SK-N-SH (cell line): ENCODE results near the gene KRTAP3-1. TPM values are rescaled to one million over a fixed set of nuclear protein-coding genes. Genes with fewer than 3 reads are reported as not detected.

ENCODE experiments used
- CTCF ChIA-PET: fragments of 300-600, 350-600 bp; formaldehyde crosslinking; extraction: SDS; loops from one replicate; lab custom pipeline; 2021; lab: Yijun Ruan, JAX
- POLR2A ChIA-PET: fragments of 350-600 bp; sonication (Branson Sonifier 250); formaldehyde crosslinking; extraction: SDS; loops from one replicate; lab custom pipeline; 2020; ENCODE audit warnings: antibody characterized with exemption, inconsistent platforms; lab: Yijun Ruan, JAX
- DNase-seq: peaks from one replicate; pipeline ENCODE4 v3.0.0; 2012
- H2AFZ ChIP-seq: fragments of 200-600 bp; sonication (generic); 2 replicates; pipeline ENCODE4 v1.8.1; 2016; ENCODE audit warnings: antibody characterized with exemption, mild to moderate bottlenecking, low read depth
- H3F3A ChIP-seq: fragments of 200-600 bp; sonication (generic); replicated peaks from 2 replicates; pipeline ENCODE3; 2016; ENCODE audit warnings: antibody characterized with exemption, mild to moderate bottlenecking; ENCODE audit not compliant: insufficient read depth
- H3K27ac ChIP-seq, 2 experiments: fragments of 200-500 bp in 1 of 2; fragments of 200-600 bp in 1 of 2; sonication (Bioruptor generic) in 1 of 2; sonication (generic), shearing (Covaris generic) in 1 of 2; 2 replicates each; pipeline versions ENCODE4 v1.5.1 to v1.6.1; 2014 to 2016; ENCODE audit warnings: low read depth in 2 of 2, inconsistent platforms in 1 of 2, low read length in 1 of 2, mild to moderate bottlenecking in 1 of 2, mixed read lengths in 1 of 2
- H3K27me3 ChIP-seq: fragments of 200-600 bp; sonication (generic), shearing (Covaris generic); 2 replicates; pipeline ENCODE4 v1.6.1; 2016; ENCODE audit warnings: mixed run types; ENCODE audit not compliant: insufficient read depth
- H3K36me3 ChIP-seq, 2 experiments: fragments of 200-500 bp in 1 of 2; fragments of 200-600 bp in 1 of 2; sonication (Bioruptor generic) in 1 of 2; sonication (generic) in 1 of 2; replicated peaks in 1 of 2; 2 replicates each; pipeline versions ENCODE3 to v1.5.1; 2014 to 2016; ENCODE audit warnings: low read length in 1 of 2, mild to moderate bottlenecking in 1 of 2; ENCODE audit not compliant: insufficient read depth in 2 of 2, control insufficient read depth in 1 of 2
- H3K4me1 ChIP-seq, 2 experiments: fragments of 200-500 bp in 1 of 2; fragments of 200-600 bp in 1 of 2; sonication (Bioruptor generic) in 1 of 2; sonication (generic), shearing (Covaris generic) in 1 of 2; 2 replicates each; pipeline versions ENCODE4 v1.5.1 to v1.6.1; 2014 to 2016; ENCODE audit warnings: low read depth in 1 of 2, low read length in 1 of 2, mixed run types in 1 of 2; ENCODE audit not compliant: insufficient read depth in 2 of 2, control insufficient read depth in 1 of 2
- H3K4me2 ChIP-seq: fragments of 200-600 bp; sonication (generic), shearing (Covaris generic); 2 replicates; pipeline ENCODE4 v1.6.1; 2017; ENCODE audit warnings: mixed run types
- H3K4me3 ChIP-seq, 2 experiments: fragments of 200-500 bp in 1 of 2; fragments of 200-600 bp in 1 of 2; sonication (Bioruptor generic) in 1 of 2; sonication (generic), shearing (Covaris generic) in 1 of 2; 2 replicates each; pipeline versions ENCODE4 v1.5.1 to v1.8.1; 2014 to 2016; ENCODE audit warnings: low read depth in 2 of 2, inconsistent platforms in 1 of 2, low read length in 1 of 2, mild to moderate bottlenecking in 1 of 2, mixed read lengths in 1 of 2, moderate library complexity in 1 of 2
- H3K79me2 ChIP-seq: fragments of 200-600 bp; sonication (generic); 2 replicates; pipeline ENCODE4 v1.8.1; 2017; ENCODE audit warnings: mild to moderate bottlenecking; ENCODE audit not compliant: insufficient read depth
- H3K9ac ChIP-seq: fragments of 200-600 bp; sonication (generic); 2 replicates; pipeline ENCODE4 v1.6.1; 2017; ENCODE audit warnings: mixed run types
- H3K9me2 ChIP-seq: fragments of 200-600 bp; sonication (generic); 2 replicates; pipeline ENCODE4 v1.6.1; 2017; ENCODE audit warnings: mixed run types
- H3K9me3 ChIP-seq: fragments of 200-600 bp; sonication (generic); 2 replicates; pipeline ENCODE4 v1.6.1; 2017; ENCODE audit warnings: mixed run types, mild to moderate bottlenecking, moderate library complexity
- H4K20me1 ChIP-seq: fragments of 200-600 bp; sonication (generic); 2 replicates; pipeline ENCODE4 v1.6.1; 2017; ENCODE audit warnings: mild to moderate bottlenecking, mixed run types; ENCODE audit not compliant: insufficient read depth
- CHD2 ChIP-seq: fragments of 150-350 bp; IDR thresholded peaks from 2 replicates; pipeline ENCODE4 v1.6.1; 2018; ENCODE audit warnings: low read length; ENCODE audit not compliant: partially characterized antibody
- CTCF ChIP-seq: fragments of 200-600 bp; sonication (generic); IDR thresholded peaks from 2 replicates; pipeline ENCODE4 v1.6.1; 2017; ENCODE audit warnings: antibody characterized with exemption, mild to moderate bottlenecking, moderate library complexity
- ELF1 ChIP-seq: IDR thresholded peaks from 2 replicates; pipeline ENCODE4 v1.4.0; 2012
- EZH2phosphoT487 ChIP-seq: fragments of 200-600 bp; sonication (generic); IDR thresholded peaks from 2 replicates; pipeline ENCODE4 v1.6.1; 2017; ENCODE audit warnings: low read depth, mixed run types, mild to moderate bottlenecking, antibody characterized with exemption, moderate library complexity, borderline replicate concordance
- FOSL2 ChIP-seq: IDR thresholded peaks from 2 replicates; pipeline ENCODE4 v1.4.0; 2012; ENCODE audit warnings: low read depth, mild to moderate bottlenecking, moderate library complexity, borderline replicate concordance
- FOXM1 ChIP-seq: IDR thresholded peaks from 2 replicates; pipeline ENCODE4 v1.4.0; 2012; ENCODE audit warnings: low read depth, mild to moderate bottlenecking
- JUND ChIP-seq: IDR thresholded peaks from 2 replicates; pipeline ENCODE4 v1.4.0; 2012
- MEF2A ChIP-seq: IDR thresholded peaks from 2 replicates; pipeline ENCODE4 v1.4.0; 2012; ENCODE audit warnings: low read depth, borderline replicate concordance
- MXI1 ChIP-seq: IDR thresholded peaks from 2 replicates; pipeline ENCODE4 v1.6.1; 2012; ENCODE audit warnings: mild to moderate bottlenecking, low read depth, low read length, improper control_type of control experiment
- NFIC ChIP-seq: IDR thresholded peaks from 2 replicates; pipeline ENCODE4 v1.4.0; 2012; ENCODE audit warnings: borderline replicate concordance
- NRF1 ChIP-seq: IDR thresholded peaks from 2 replicates; pipeline ENCODE4 v1.6.1; 2012; ENCODE audit warnings: low read depth, mild to moderate bottlenecking, low read length
- PBX3 ChIP-seq: IDR thresholded peaks from 2 replicates; pipeline ENCODE4; 2012
- RAD21 ChIP-seq: IDR thresholded peaks from 2 replicates; pipeline ENCODE4 v1.6.1; 2012; ENCODE audit warnings: mild to moderate bottlenecking, low read length
- RCOR1 ChIP-seq: fragments of 150-350 bp; IDR thresholded peaks from 2 replicates; pipeline ENCODE4 v1.6.1; 2017; ENCODE audit warnings: antibody characterized with exemption, low read length
- REST ChIP-seq: IDR thresholded peaks from 2 replicates; pipeline ENCODE4 v1.6.1; 2012; ENCODE audit warnings: mild to moderate bottlenecking, low read depth, low read length, moderate library complexity
- RFX5 ChIP-seq: IDR thresholded peaks from 2 replicates; pipeline ENCODE4 v1.6.1; 2012; ENCODE audit warnings: mild to moderate bottlenecking, improper control_type of control experiment, low read length
- SIN3A ChIP-seq: IDR thresholded peaks from 2 replicates; pipeline ENCODE4 v1.6.1; 2012; ENCODE audit warnings: low read depth, mild to moderate bottlenecking, low read length, moderate library complexity, borderline replicate concordance
- TAF1 ChIP-seq: IDR thresholded peaks from 2 replicates; pipeline ENCODE4 v1.6.1; 2012; ENCODE audit warnings: low read depth, mild to moderate bottlenecking, low read length, moderate library complexity, borderline replicate concordance
- TCF12 ChIP-seq: IDR thresholded peaks from 2 replicates; pipeline ENCODE4 v1.4.0; 2012
- TEAD4 ChIP-seq: IDR thresholded peaks from 2 replicates; pipeline ENCODE4 v1.4.0; 2012; ENCODE audit warnings: mild to moderate bottlenecking, borderline replicate concordance; ENCODE audit not compliant: insufficient read depth
- YY1 ChIP-seq: IDR thresholded peaks from 2 replicates; pipeline ENCODE4 v1.4.0; 2012; ENCODE audit warnings: low read depth, mild to moderate bottlenecking
- ZBTB33 ChIP-seq: IDR thresholded peaks from 2 replicates; pipeline ENCODE4 v1.4.0; 2012; ENCODE audit warnings: low read depth, borderline replicate concordance
- WGBS: methylation state at CpG from one replicate; pipeline ENCODE4 v1.1.6; 2017; ENCODE audit warnings: low lambda C conversion rate; 5-methylcytosine and 5-hydroxymethylcytosine counted together
- polyA plus RNA-seq, 3 experiments: library from polyadenylated mRNA; depleted of rRNA; stranded (reverse); fragments of >200 nt; gene quantifications; 2 replicates each; pipeline ENCODE4 v1.2.3, GENCODE V29; 2012

The KRTAP3-1 gene
- polyA plus RNA-seq, 1 of the 3 experiments (the other 2 are of a cell fraction), result not detected

- Histone ChIP-seq H3F3A (no peaks in the 10 kb centered on the region), H3K79me2 (no peaks in the 10 kb centered on the region), H3K4me1 (no peaks in the 10 kb centered on the region), H3K4me2 (no peak overlapping the region), H3K9me2 (no peaks in the 10 kb centered on the region)
- POLR2A ChIA-PET, result no interaction called here
- DNase-seq, result no peak
- TF ChIP-seq RFX5 (no peak), TCF12 (no peak), TAF1 (no peak), ELF1 (no peak), EZH2phosphoT487 (no peak), FOSL2 (no peak), PBX3 (no peak), RAD21 (no peak), MEF2A (no peak), YY1 (no peak), SIN3A (no peak), MXI1 (no peak), FOXM1 (no peak), TEAD4 (no peak)
- TF ChIP-seq, all 33 proteins: peak for 0
- no peak overlapping the region for H3K27ac ChIP-seq
- no peaks in the 10 kb centered on the region for H3K9me3 ChIP-seq
- H3K4me3 ChIP-seq, result no peak overlapping the region
- H3K9ac ChIP-seq, result no peak overlapping the region
- peaks cover 0 to 4% of the 10 kb centered on the region in 2 experiments for H3K36me3 ChIP-seq
- no peak overlapping the region for H2AFZ ChIP-seq
- no peaks in the 10 kb centered on the region for H4K20me1 ChIP-seq
- 21% methylated on average over 1 of the region's 1 CpG for WGBS
- CTCF ChIA-PET, result no interaction called here
- no peaks in the 10 kb centered on the region; the same call in 1 of the 2 replicates for H3K27me3 ChIP-seq
Observed at GRCh38 chr17:40967582-40967981, 41.3 kb downstream of the KRTAP3-1 start.

- Histone ChIP-seq H3K36me3 (peaks cover 0 to 4% of the 10 kb centered on the region in 2 experiments), H3K27ac (no peak within 1 kb of the TSS), H3K9ac (no peak within 1 kb of the TSS), H3K27me3 (no peaks in the 10 kb centered on the region; the same call in 1 of the 2 replicates), H3K79me2 (no peaks in the 10 kb centered on the region), H4K20me1 (no peaks in the 10 kb centered on the region), H3K9me2 (no peaks in the 10 kb centered on the region), H2AFZ (no peak within 1 kb of the TSS), H3K4me1 (no peaks in the 10 kb centered on the region), H3K9me3 (no peaks in the 10 kb centered on the region), H3F3A (no peaks in the 10 kb centered on the region), H3K4me3 (no peak within 1 kb of the TSS), H3K4me2 (no peak within 1 kb of the TSS)
- CTCF ChIA-PET, result no interaction called here
- WGBS, result 5% methylated on average over 1 of the region's 1 CpG
- no peak for DNase-seq
- POLR2A ChIA-PET, result no interaction called here
- TF ChIP-seq CTCF (no peak), REST (no peak), ZBTB33 (no peak), TAF1 (no peak), RFX5 (no peak), RCOR1 (no peak), NRF1 (no peak), NFIC (no peak), TCF12 (no peak), JUND (no peak), FOXM1 (no peak), CHD2 (no peak)
Observed at GRCh38 chr17:40966848-40967247, 42.1 kb downstream of the KRTAP3-1 start, which contains the start of gene KRT39. Gene KRT39 (minus strand): TSS chr17:40966948. CDS start chr17:40966856, 92 bp downstream.
